Neuronal stem cell (in vitro differentiated cells): Measurements from ENCODE around the gene PKNOX2.

Experiments
- DNase-seq: peaks from one replicate; pipeline ENCODE4 v3.0.0-alpha.2; 2013; ENCODE audit warnings: low spot score
- H2AFZ ChIP-seq: one replicate; pipeline ENCODE4 v1.6.1; 2013; ENCODE audit warnings: mild to moderate bottlenecking, low read length, inconsistent platforms
- H2AK5ac ChIP-seq: 2 replicates; pipeline ENCODE4 v1.6.1; 2013; ENCODE audit warnings: low read depth, mild to moderate bottlenecking, inconsistent platforms, low read length, moderate library complexity, mixed read lengths
- H2BK120ac ChIP-seq: 2 replicates; pipeline ENCODE4 v1.6.1; 2013; ENCODE audit warnings: low read depth, mild to moderate bottlenecking, inconsistent platforms, low read length, moderate library complexity, mixed read lengths
- H2BK12ac ChIP-seq: one replicate; pipeline ENCODE4 v1.6.1; 2013; ENCODE audit warnings: low read length, inconsistent platforms
- H2BK15ac ChIP-seq: 2 replicates; pipeline ENCODE4 v1.6.1; 2013; ENCODE audit warnings: mild to moderate bottlenecking, low read length, inconsistent platforms, mixed read lengths
- H2BK5ac ChIP-seq: one replicate; pipeline ENCODE4 v1.6.1; 2013; ENCODE audit warnings: inconsistent platforms, mild to moderate bottlenecking, low read length, moderate library complexity
- H3K14ac ChIP-seq: one replicate; pipeline ENCODE4 v1.6.1; 2013; ENCODE audit warnings: low read length, inconsistent platforms
- H3K18ac ChIP-seq: 2 replicates; pipeline ENCODE4 v1.6.1; 2013; ENCODE audit warnings: low read length, inconsistent platforms
- H3K23ac ChIP-seq: 2 replicates; pipeline ENCODE4 v1.6.1; 2013; ENCODE audit warnings: low read depth, mild to moderate bottlenecking, mixed read lengths, low read length, inconsistent platforms; ENCODE audit not compliant: poor library complexity
- H3K27ac ChIP-seq: replicated peaks from 3 replicates; pipeline ENCODE4 v1.5.1; 2013; ENCODE audit warnings: low read length, inconsistent platforms
- H3K27me3 ChIP-seq, 3 experiments: 2 replicates each; pipeline ENCODE4 v1.6.1; 2013; ENCODE audit warnings: low read length in 3 of 3, mild to moderate bottlenecking in 2 of 3, inconsistent platforms in 1 of 3, low read depth in 1 of 3, mixed read lengths in 1 of 3, moderate library complexity in 1 of 3; ENCODE audit not compliant: control insufficient read depth in 3 of 3, insufficient read depth in 3 of 3
- H3K36me3 ChIP-seq, 2 donors: replicated peaks in 1 of 2; 2 replicates each; pipeline ENCODE4 v1.6.1; 2013; ENCODE audit warnings: low read length in 2 of 2; ENCODE audit not compliant: control insufficient read depth in 2 of 2, insufficient read depth in 2 of 2
- H3K4ac ChIP-seq: 2 replicates; pipeline ENCODE4 v1.6.1; 2013; ENCODE audit warnings: inconsistent platforms, mild to moderate bottlenecking, low read length, moderate library complexity
- H3K4me1 ChIP-seq, 2 donors: 1 replicate in 1 of 2; 2 replicates in 1 of 2; pipeline ENCODE4 v1.6.1; 2013; ENCODE audit warnings: low read length in 2 of 2, low read depth in 1 of 2; ENCODE audit not compliant: control insufficient read depth in 2 of 2, insufficient read depth in 1 of 2
- H3K4me2 ChIP-seq: one replicate; pipeline ENCODE4 v1.6.1; 2013; ENCODE audit warnings: mild to moderate bottlenecking, low read length, inconsistent platforms; ENCODE audit not compliant: insufficient read depth, poor library complexity, severe bottlenecking
- H3K4me3 ChIP-seq, 2 donors: 2 replicates each; pipeline ENCODE4 v1.5.1; 2013; ENCODE audit warnings: low read length in 2 of 2, mild to moderate bottlenecking in 2 of 2, inconsistent platforms in 1 of 2, moderate library complexity in 1 of 2
- H3K79me1 ChIP-seq: one replicate; pipeline ENCODE4 v1.6.1; 2013; ENCODE audit warnings: low read depth, mild to moderate bottlenecking, inconsistent platforms, low read length, moderate library complexity
- H3K9ac ChIP-seq: one replicate; pipeline ENCODE4 v1.6.1; 2013; ENCODE audit warnings: mild to moderate bottlenecking, low read depth, low read length, inconsistent platforms; ENCODE audit not compliant: poor library complexity
- H3K9me3 ChIP-seq, 2 donors: replicated peaks in 1 of 2; 2 replicates each; pipeline versions ENCODE3 to v1.6.1; 2013; ENCODE audit warnings: low read length in 2 of 2, mild to moderate bottlenecking in 2 of 2, inconsistent platforms in 1 of 2, low read depth in 1 of 2, mixed read lengths in 1 of 2, moderate library complexity in 1 of 2; ENCODE audit not compliant: control insufficient read depth in 2 of 2, insufficient read depth in 1 of 2
- H4K8ac ChIP-seq: one replicate; pipeline ENCODE4 v1.6.1; 2013; ENCODE audit warnings: low read depth, mild to moderate bottlenecking, inconsistent platforms, low read length, moderate library complexity
- H4K91ac ChIP-seq: one replicate; pipeline ENCODE4 v1.6.1; 2013; ENCODE audit warnings: low read length, low read depth, mild to moderate bottlenecking, inconsistent platforms; ENCODE audit not compliant: poor library complexity
- WGBS, 2 donors: extraction: QIAGEN DNeasy Blood & Tissue Kit; methylation state at CpG; one replicate each; pipeline ENCODE4 v1.1.7; 2013; ENCODE audit warnings: missing lambda C conversion rate in 2 of 2, mixed read lengths in 1 of 2; ENCODE audit not compliant: insufficient read length in 2 of 2, insufficient replicate concordance in 1 of 2; ENCODE audit errors: extremely low coverage in 2 of 2; 5-methylcytosine and 5-hydroxymethylcytosine counted together

Gene PKNOX2

GRCh38 chr11:125282596-125282914 lies 118.0 kb downstream of the PKNOX2 start:
- H2AK5ac ChIP-seq, result no peak overlapping the region
- H2BK12ac ChIP-seq, result no peak overlapping the region
- no peak overlapping the region for H2BK5ac ChIP-seq
- no peak overlapping the region for H2AFZ ChIP-seq
- no peak overlapping the region for H3K4me3 ChIP-seq
- H3K27ac ChIP-seq, result no peak overlapping the region
- WGBS, 2 donors, result no CpG with 5 or more reads among the region's 3 CpGs
- H3K4me1 ChIP-seq, result peaks cover 3 to 12% of the 10 kb centered on the region in 2 donors
- H3K18ac ChIP-seq, result no peak overlapping the region
- H3K9ac ChIP-seq, result no peak overlapping the region
- H3K4me2 ChIP-seq, result no peak overlapping the region
- H3K14ac ChIP-seq, result no peak overlapping the region
- peaks cover 0 to 20% of the 10 kb centered on the region in 2 donors for H3K36me3 ChIP-seq
- H3K9me3 ChIP-seq, result no peaks in the 10 kb centered on the region
- no peak overlapping the region for H3K23ac ChIP-seq
- no peaks in the 10 kb centered on the region for H3K27me3 ChIP-seq
- H4K8ac ChIP-seq, result no peak overlapping the region
- H2BK120ac ChIP-seq, result no peak overlapping the region
- no peaks in the 10 kb centered on the region for H3K79me1 ChIP-seq
- H4K91ac ChIP-seq, result no peak overlapping the region
- no peak overlapping the region for H3K4ac ChIP-seq
- no peak for DNase-seq
- no peak overlapping the region for H2BK15ac ChIP-seq

- Histone ChIP-seq H3K36me3 (peaks cover 0 to 32% of the 10 kb centered on the region in 2 donors), H2BK12ac (no peak overlapping the region), H2AK5ac (no peak overlapping the region), H2BK120ac (no peak overlapping the region), H3K27me3 (no peaks in the 10 kb centered on the region), H2BK15ac (no peak overlapping the region), H3K9ac (no peak overlapping the region), H4K91ac (no peak overlapping the region), H2BK5ac (no peak overlapping the region), H3K14ac (no peak overlapping the region), H2AFZ (no peak overlapping the region), H3K18ac (no peak overlapping the region), H3K9me3 (no peaks in the 10 kb centered on the region), H3K79me1 (no peaks in the 10 kb centered on the region), H3K23ac (no peak overlapping the region), H3K4me2 (no peak overlapping the region), H3K4me3 (no peak overlapping the region), H4K8ac (no peak overlapping the region), H3K27ac (no peak overlapping the region), H3K4me1 (peaks cover 3 to 23% of the 10 kb centered on the region in 2 donors), H3K4ac (no peak overlapping the region)
- no CpG with 5 or more reads among the region's 10 CpGs for whole genome bisulfite sequencing, 2 donors
- no peak for DNase-seq
These were observed 119.8 kb downstream of the PKNOX2 start for GRCh38 chr11:125284245-125284850.

- Histone ChIP-seq H4K91ac (no peak overlapping the region), H2BK5ac (no peak overlapping the region), H3K4ac (no peak overlapping the region), H3K36me3 (peaks cover 0 to 37% of the 10 kb centered on the region in 2 donors), H2AK5ac (no peak overlapping the region), H2BK12ac (no peak overlapping the region), H2BK15ac (no peak overlapping the region), H3K9ac (no peak overlapping the region), H3K18ac (no peak overlapping the region), H3K4me3 (no peak overlapping the region), H4K8ac (no peak overlapping the region), H3K79me1 (no peaks in the 10 kb centered on the region), H3K27me3 (no peaks in the 10 kb centered on the region), H3K14ac (no peak overlapping the region), H3K4me2 (no peak overlapping the region), H3K27ac (no peak overlapping the region), H3K4me1 (peaks cover 0 to 23% of the 10 kb centered on the region in 2 donors), H2AFZ (no peak overlapping the region), H3K23ac (no peak overlapping the region), H3K9me3 (no peaks in the 10 kb centered on the region), H2BK120ac (no peak overlapping the region)
- WGBS, 2 donors, result no CpG with 5 or more reads among the region's 7 CpGs
- no peak for DNase-seq
These were observed 121.3 kb downstream of the PKNOX2 start for GRCh38 chr11:125285844-125286243.

- H3K9me3 ChIP-seq, result no peaks in the 10 kb centered on the region
- peak overlapping the region; percentile 59 for H2AK5ac ChIP-seq
- H3K23ac ChIP-seq, result peak overlapping the region; percentile 16
- H3K4me2 ChIP-seq, result no peak overlapping the region
- no peak for DNase-seq
- peak overlapping the region; percentile 12 for H2BK12ac ChIP-seq
- H2BK120ac ChIP-seq, result no peak overlapping the region
- peaks cover 0 to 31% of the 10 kb centered on the region in 2 donors for H3K36me3 ChIP-seq
- H4K8ac ChIP-seq, result no peak overlapping the region
- no peak overlapping the region for H2AFZ ChIP-seq
- H3K27me3 ChIP-seq, result no peaks in the 10 kb centered on the region
- WGBS, 2 donors, result no CpG with 5 or more reads among the region's 8 CpGs
- peaks cover 0 to 23% of the 10 kb centered on the region in 2 donors for H3K4me1 ChIP-seq
- H3K14ac ChIP-seq, result no peak overlapping the region
- H3K18ac ChIP-seq, result peak overlapping the region; percentile 1
- no peak overlapping the region for H2BK5ac ChIP-seq
- H3K4ac ChIP-seq, result no peak overlapping the region
- H3K79me1 ChIP-seq, result no peaks in the 10 kb centered on the region
- H3K9ac ChIP-seq, result no peak overlapping the region
- H3K4me3 ChIP-seq, result no peak overlapping the region
- no peak overlapping the region for H4K91ac ChIP-seq
- H2BK15ac ChIP-seq, result peak overlapping the region; percentile 65
- H3K27ac ChIP-seq, result no peak overlapping the region
These were observed 121.9 kb downstream of the PKNOX2 start for GRCh38 chr11:125286486-125286885.
